Neural cell (in vitro differentiated cells): ENCODE data around the gene WBP1. TPM values are rescaled to one million over a fixed set of nuclear protein-coding genes. Genes with fewer than 3 reads are reported as not detected.
A peak's percentile ranks its signal among the peaks of the same experiment; 100 is the strongest.

Experiments used
- H2AFZ ChIP-seq: fragments of 200-600, 300-800 bp; sonication (generic), shearing (Covaris generic); 2 replicates; pipeline ENCODE4 v1.6.0; 2014; ENCODE audit warnings: low read depth, mild to moderate bottlenecking, antibody characterized with exemption, low read length, moderate library complexity
- H3F3A ChIP-seq: fragments of 200-600 bp; shearing (Covaris generic); 2 replicates; pipeline ENCODE4 v1.6.1; 2016; ENCODE audit warnings: mild to moderate bottlenecking, moderate library complexity, mixed read lengths, antibody characterized with exemption, low read length; ENCODE audit not compliant: insufficient read depth, poor library complexity, severe bottlenecking
- H3K27ac ChIP-seq: fragments of 200-600, 300-800 bp; sonication (generic), shearing (Covaris generic); 2 replicates; pipeline ENCODE4 v1.5.1; 2014; ENCODE audit warnings: mild to moderate bottlenecking, low read length, moderate library complexity
- H3K27me3 ChIP-seq: fragments of 300-800, 200-600 bp; sonication (generic), shearing (Covaris generic); 2 replicates; pipeline ENCODE4 v1.6.0; 2014; ENCODE audit warnings: mild to moderate bottlenecking, low read depth, low read length, moderate library complexity; ENCODE audit not compliant: insufficient read depth
- H3K36me3 ChIP-seq: fragments of 300-800, 200-600 bp; sonication (generic), shearing (Covaris generic); 2 replicates; pipeline ENCODE4 v1.5.1; 2014; ENCODE audit warnings: mild to moderate bottlenecking, antibody characterized with exemption, low read length, moderate library complexity; ENCODE audit not compliant: insufficient read depth
- H3K4me2 ChIP-seq: fragments of 300-800, 200-600 bp; sonication (generic), shearing (Covaris generic); 2 replicates; pipeline ENCODE4 v1.6.0; 2014; ENCODE audit warnings: mild to moderate bottlenecking, low read length
- H3K4me3 ChIP-seq: fragments of 300-800, 200-600 bp; sonication (generic), shearing (Covaris generic); 2 replicates; pipeline ENCODE4 v1.5.1; 2014; ENCODE audit warnings: mild to moderate bottlenecking, low read length, moderate library complexity
- H3K79me2 ChIP-seq: fragments of 200-600 bp; shearing (Covaris generic); replicated peaks from 2 replicates; pipeline ENCODE4 v1.6.0; 2014; ENCODE audit warnings: mild to moderate bottlenecking, low read length, moderate library complexity; ENCODE audit not compliant: insufficient read depth
- H3K9ac ChIP-seq: fragments of 300-800, 200-600 bp; sonication (generic), shearing (Covaris generic); 2 replicates; pipeline ENCODE4 v1.6.1; 2016; ENCODE audit warnings: mild to moderate bottlenecking, low read length, mixed read lengths
- H3K9me2 ChIP-seq: fragments of 200-600 bp; shearing (Covaris generic); 2 replicates; pipeline ENCODE4 v1.6.1; 2016; ENCODE audit warnings: mild to moderate bottlenecking, low read length, mixed read lengths; ENCODE audit not compliant: insufficient read depth
- H3K9me3 ChIP-seq: fragments of 200-600, 300-800 bp; sonication (generic), shearing (Covaris generic); 2 replicates; pipeline ENCODE4 v1.6.1; 2016; ENCODE audit warnings: mild to moderate bottlenecking, mixed run types, low read length, moderate library complexity, mixed read lengths
- H4K20me1 ChIP-seq: fragments of 200-600 bp; shearing (Covaris generic); 2 replicates; pipeline ENCODE4 v1.6.1; 2016; ENCODE audit warnings: mild to moderate bottlenecking, mixed run types; ENCODE audit not compliant: insufficient read depth
- CTCF ChIP-seq: fragments of 450-650 bp; IDR thresholded peaks from 2 replicates; pipeline ENCODE4 v1.5.1; 2014; ENCODE audit warnings: antibody characterized with exemption, mild to moderate bottlenecking, moderate library complexity; ENCODE audit not compliant: poor library complexity, severe bottlenecking
- EP300 ChIP-seq: fragments of 450-650 bp; conservative IDR thresholded peaks from 2 replicates; pipeline ENCODE4 v1.6.1; 2014; ENCODE audit warnings: antibody characterized with exemption, mild to moderate bottlenecking, moderate library complexity; ENCODE audit not compliant: poor library complexity, severe bottlenecking
- EZH2 ChIP-seq: fragments of 200-600, 300-800 bp; shearing (Covaris generic), sonication (generic); IDR thresholded peaks from 2 replicates; pipeline ENCODE4 v1.6.1; 2014; ENCODE audit warnings: antibody characterized with exemption, low read length, borderline replicate concordance, mild to moderate bottlenecking; ENCODE audit not compliant: insufficient read depth, poor library complexity, severe bottlenecking
- MXI1 ChIP-seq: fragments of 450-650 bp; conservative IDR thresholded peaks from 2 replicates; pipeline ENCODE4 v1.6.1; 2014; ENCODE audit warnings: antibody characterized with exemption, mild to moderate bottlenecking; ENCODE audit not compliant: poor library complexity, severe bottlenecking
- POLR2AphosphoS5 ChIP-seq: IDR thresholded peaks from 2 replicates; pipeline ENCODE4 v1.6.1; 2012
- RAD21 ChIP-seq: fragments of 450-650 bp; conservative IDR thresholded peaks from 2 replicates; pipeline ENCODE4 v1.6.1; 2014; ENCODE audit warnings: antibody characterized with exemption, mild to moderate bottlenecking, moderate library complexity
- REST ChIP-seq: IDR thresholded peaks from 2 replicates; pipeline ENCODE4 v1.6.1; 2012; ENCODE audit warnings: borderline replicate concordance
- SMC3 ChIP-seq: fragments of 450-650 bp; conservative IDR thresholded peaks from 2 replicates; pipeline ENCODE4 v1.6.1; 2014; ENCODE audit warnings: antibody characterized with exemption, mild to moderate bottlenecking, moderate library complexity; ENCODE audit not compliant: poor library complexity
- TAF1 ChIP-seq: IDR thresholded peaks from 2 replicates; pipeline ENCODE4 v1.6.1; 2012; ENCODE audit warnings: low read depth
- polyA plus RNA-seq: library from polyadenylated mRNA; depleted of rRNA; stranded (reverse); fragments of >200 nt; gene quantifications from 2 replicates; pipeline ENCODE4 v1.2.3, GENCODE V29; 2014

WBP1 gene
- polyA plus RNA-seq, 1 donor from 2014 or later, result 220 TPM

- TF ChIP-seq MXI1 (no peak), POLR2AphosphoS5 (peak; percentile 48), EZH2 (no peak)
- Histone ChIP-seq H3K9me2 (no peaks in the 10 kb centered on the region), H3K27ac (peak overlapping the region; percentile 98), H4K20me1 (no peaks in the 10 kb centered on the region), H3K4me2 (peak overlapping the region; percentile 75), H3K36me3 (no peaks in the 10 kb centered on the region), H3K9ac (peak overlapping the region; percentile 95), H2AFZ (peak overlapping the region; percentile 73), H3K4me3 (peak overlapping the region; percentile 99), H3F3A (no peaks in the 10 kb centered on the region), H3K27me3 (no peaks in the 10 kb centered on the region), H3K9me3 (no peaks in the 10 kb centered on the region), H3K79me2 (peaks cover 12% of the 10 kb centered on the region)
These were observed 1.1 kb upstream of the WBP1 start for GRCh38 chr2:74457129-74457548.

GRCh38 chr2:74457549-74458131 lies 598 bp upstream of the WBP1 start:
- H4K20me1 ChIP-seq, result no peaks in the 10 kb centered on the region
- no peaks in the 10 kb centered on the region for H3K9me2 ChIP-seq

More at GRCh38 chr2:74457549-74458131, 598 bp upstream of the WBP1 start:
- H3K9ac ChIP-seq, result peak overlapping the region; percentile 95
- H3K27me3 ChIP-seq, result no peaks in the 10 kb centered on the region
- TF ChIP-seq RAD21 (no peak), REST (peak; percentile 79), EZH2 (no peak), SMC3 (peak; percentile 30), MXI1 (no peak), CTCF (no peak), EP300 (no peak), TAF1 (peak; percentile 86), POLR2AphosphoS5 (peak; percentile 69)
- no peaks in the 10 kb centered on the region for H3K36me3 ChIP-seq
- peak overlapping the region; percentile 99 for H3K4me3 ChIP-seq
- H3F3A ChIP-seq, result no peaks in the 10 kb centered on the region
- H3K79me2 ChIP-seq, result peaks cover 12% of the 10 kb centered on the region
- H3K9me3 ChIP-seq, result no peaks in the 10 kb centered on the region
- peak overlapping the region; percentile 98 for H3K27ac ChIP-seq
- H2AFZ ChIP-seq, result peak overlapping the region; percentile 69
- peak overlapping the region; percentile 65 for H3K4me2 ChIP-seq
